Endometrial microvascular endothelial cells (primary cell): Measurements from ENCODE around the gene ZNF584. TPM values are rescaled to one million over a fixed set of nuclear protein-coding genes. Genes with fewer than 3 reads are reported as not detected.
"Not testable (repeated sequence)": the region's sequence is repeated elsewhere in the genome, so short reads cannot be mapped to it uniquely, and the experiment has no call there.

Experiments used
- in situ Hi-C: cut with HindIII; loops from 2 replicates; pipeline ENCODE4 v1.10.0; 2017; ENCODE audit warnings: low sequenced_read_pairs, low pct_unique_long_range_greater_than_20kb; ENCODE audit errors: inconsistent ontology term
- total RNA-seq: library from RNA; depleted of rRNA; stranded (reverse); fragments of >200 nt; gene quantifications from one replicate; pipeline ENCODE4 v1.2.3, GENCODE V29; 2015; ENCODE audit errors: inconsistent ontology term

ZNF584 gene
- total RNA-seq, 1 donor from 2014 or later, result 2.6 TPM

- in situ Hi-C loops, result no loop called here
These were observed 7.3 kb upstream of the ZNF584 start for GRCh38 chr19:58400916-58401839.

DNA sequence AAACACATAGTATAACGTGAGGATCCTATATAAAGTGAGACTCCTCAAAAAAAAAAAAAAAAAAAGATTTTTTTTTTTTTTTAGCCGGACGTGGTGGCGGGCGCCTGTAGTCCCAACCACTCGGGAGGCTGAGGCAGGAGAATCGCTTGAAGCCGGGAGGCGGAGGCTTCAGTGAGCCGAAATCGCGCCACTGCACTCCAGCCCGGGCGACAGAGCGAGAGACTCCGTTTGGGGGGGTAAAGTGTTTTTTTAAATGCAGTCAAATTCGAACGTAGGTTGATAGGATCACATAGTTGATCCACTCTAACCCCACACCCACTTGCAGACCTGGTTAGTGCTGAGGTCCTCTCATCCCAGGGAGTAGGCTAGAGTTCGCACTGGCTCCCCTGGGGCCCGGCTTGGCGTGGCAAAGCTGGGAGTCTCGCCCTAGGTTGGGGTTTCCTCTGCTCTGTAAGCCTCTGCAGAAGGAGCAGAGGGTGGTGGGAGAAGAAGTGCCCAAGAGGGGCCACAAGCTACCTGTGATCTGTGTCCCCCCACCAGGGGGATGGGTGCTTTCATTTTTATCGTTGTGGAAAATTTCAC lies 6.5 kb upstream of the ZNF584 start:
- in situ Hi-C loops, result no loop called here

DNA sequence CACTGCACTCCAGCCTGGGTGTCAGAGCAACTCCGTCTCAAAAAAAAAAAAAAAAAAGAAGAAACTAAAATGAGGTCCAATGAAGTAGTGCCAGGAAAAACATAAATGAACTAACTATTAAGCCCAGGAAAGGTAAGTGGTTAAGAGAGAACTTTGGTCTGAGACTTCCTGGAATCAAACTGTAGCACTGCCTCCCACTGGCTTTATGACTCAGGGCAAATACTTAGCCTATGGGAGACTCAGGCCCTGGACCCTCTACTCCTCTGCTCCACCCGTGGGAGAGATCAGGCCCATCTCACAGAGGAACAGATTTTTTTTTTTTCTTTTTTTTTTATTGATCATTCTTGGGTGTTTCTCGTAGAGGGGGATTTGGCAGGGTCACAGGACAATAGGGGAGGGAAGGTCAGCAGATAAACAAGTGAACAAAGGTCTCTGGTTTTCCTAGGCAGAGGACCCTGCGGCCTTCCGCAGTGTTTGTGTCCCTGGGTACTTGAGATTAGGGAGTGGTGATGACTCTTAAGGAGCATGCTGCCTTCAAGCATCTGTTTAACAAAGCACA lies 4.5 kb upstream of the ZNF584 start:
- in situ Hi-C loops, result not testable (repeated sequence)

GRCh38 chr19:58406818-58407657 lies 1.4 kb upstream of the ZNF584 start:
- in situ Hi-C loops, result no loop called here

GRCh38 chr19:58407658-58408151 lies 744 bp upstream of the ZNF584 start:
- in situ Hi-C loops, result no loop called here

- in situ Hi-C loops, result no loop called here
These were observed 751 bp downstream of the ZNF584 start for GRCh38 chr19:58409010-58409790.

GRCh38 chr19:58416604-58417003 lies 8.2 kb downstream of the ZNF584 start:
- in situ Hi-C loops, result no loop called here

- in situ Hi-C loops, result no loop called here
These were observed 8.6 kb downstream of the ZNF584 start for GRCh38 chr19:58417071-58417470.

DNA sequence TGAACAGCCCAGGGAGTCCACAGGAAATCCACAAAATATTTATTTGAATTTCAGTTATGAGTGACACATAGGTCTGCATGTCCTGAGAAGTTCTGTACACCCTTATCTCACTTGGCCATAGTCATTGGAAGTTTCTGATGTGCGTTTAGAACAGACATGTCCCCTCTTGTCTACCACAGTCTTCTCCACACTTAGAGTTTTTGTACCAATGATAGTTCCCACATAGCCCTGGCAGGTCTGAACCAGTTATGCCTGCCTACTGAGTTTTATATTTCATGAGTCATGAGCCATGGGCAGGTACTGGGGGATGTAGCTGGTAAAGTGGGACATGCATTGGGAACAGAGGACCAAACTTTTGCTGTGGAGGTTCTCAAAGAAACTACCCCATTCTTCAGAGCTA lies 20.2 kb downstream of the ZNF584 start:
- in situ Hi-C loops, result no loop called here

DNA sequence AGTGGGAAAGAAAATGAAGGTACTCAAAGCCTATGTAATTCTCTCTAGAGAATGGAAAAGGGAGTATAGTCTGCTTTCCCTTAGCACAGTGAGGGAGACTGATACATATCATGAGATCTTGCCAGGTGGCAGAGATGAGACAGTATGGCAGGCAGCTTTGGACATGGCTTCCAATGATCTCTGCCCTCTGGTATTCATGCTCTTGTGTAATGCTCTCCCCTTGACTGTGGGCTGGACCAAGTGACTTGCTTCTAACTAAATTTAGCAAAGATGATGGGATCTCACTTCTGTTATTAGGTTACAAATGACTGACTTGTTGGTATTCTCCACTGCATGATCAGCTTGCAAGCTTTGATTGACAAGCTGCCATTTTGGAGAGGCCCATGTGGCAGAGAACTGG lies 21.3 kb downstream of the ZNF584 start:
- in situ Hi-C loops, result no loop called here

- in situ Hi-C loops, result no loop called here
These were observed 25.8 kb downstream of the ZNF584 start for GRCh38 chr19:58434217-58434616.

DNA sequence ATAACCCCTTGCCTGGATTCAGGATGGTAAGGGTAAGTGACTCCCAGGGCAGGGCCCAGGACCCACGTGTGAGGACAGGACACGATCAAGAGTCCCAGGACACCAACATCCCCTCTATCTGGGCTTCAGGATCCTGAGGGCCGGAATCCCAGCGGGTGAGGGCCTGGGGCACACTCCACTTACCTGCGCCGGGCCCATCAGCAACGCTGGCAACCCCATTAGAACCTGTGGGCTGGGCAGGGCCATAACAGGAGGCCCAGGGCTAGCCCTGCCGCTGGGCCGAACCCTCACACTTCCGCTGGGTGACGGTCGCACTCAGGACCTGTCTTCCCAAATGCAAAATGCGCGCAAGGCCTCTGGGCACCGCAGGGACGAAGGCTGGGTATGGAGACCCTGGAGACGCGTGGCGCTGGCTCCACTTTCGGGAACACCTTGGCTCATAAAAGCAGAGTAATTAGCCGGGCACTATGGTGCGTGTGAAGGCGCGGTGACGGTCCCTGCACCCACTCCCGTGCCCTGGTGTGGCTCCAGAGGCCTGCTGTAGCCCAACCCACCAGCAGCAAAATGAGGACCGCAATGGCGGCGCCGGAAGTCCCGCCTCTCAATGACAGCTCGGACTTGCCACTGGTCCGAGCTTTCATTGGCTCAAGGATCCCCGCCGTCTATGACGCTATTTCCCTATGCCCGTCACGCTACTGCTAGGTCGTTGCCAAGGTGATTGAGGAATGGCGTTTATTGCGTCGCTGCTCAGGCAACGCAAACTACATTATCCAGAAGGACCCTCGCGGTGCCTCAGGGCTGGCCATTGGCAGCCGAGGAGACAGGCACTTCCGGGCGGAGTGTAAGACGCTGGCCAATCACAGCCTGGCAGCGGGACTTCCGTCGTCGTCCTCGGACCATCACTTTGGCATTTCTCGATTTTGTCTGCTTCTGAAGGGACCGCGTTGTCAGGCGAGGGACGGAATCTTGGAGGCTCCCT lies 31.4 kb downstream of the ZNF584 start, which contains the start of gene ZNF132:
Gene ZNF132, minus strand, starts transcription at position 578 of the 979 bp plus-strand sequence. Its CDS starts 332 bp downstream, at position 246.
- in situ Hi-C loops, result no loop called here

- in situ Hi-C loops, result no loop called here
These were observed 32.1 kb downstream of the ZNF584 start for GRCh38 chr19:58440556-58440955.

- in situ Hi-C loops, result not testable (repeated sequence)
These were observed 34.5 kb downstream of the ZNF584 start for GRCh38 chr19:58442986-58443385.

GRCh38 chr19:58448860-58449259 lies 40.4 kb downstream of the ZNF584 start:
- in situ Hi-C loops, result not testable (repeated sequence)

- in situ Hi-C loops, result not testable (repeated sequence)
These were observed 41.5 kb downstream of the ZNF584 start for GRCh38 chr19:58449980-58450379.

GRCh38 chr19:58450856-58451357 lies 42.5 kb downstream of the ZNF584 start:
- in situ Hi-C loops, result no loop called here
